ENCODE results near the gene EPC2. TPM values are rescaled to one million over a fixed set of nuclear protein-coding genes. Genes with fewer than 3 reads are reported as not detected.

Gene EPC2
- total and polyA plus RNA-seq, 2 donors (not counting 1 experiment from before 2014, with no cell fraction given) = 18.0 to 72.3 TPM

DNA sequence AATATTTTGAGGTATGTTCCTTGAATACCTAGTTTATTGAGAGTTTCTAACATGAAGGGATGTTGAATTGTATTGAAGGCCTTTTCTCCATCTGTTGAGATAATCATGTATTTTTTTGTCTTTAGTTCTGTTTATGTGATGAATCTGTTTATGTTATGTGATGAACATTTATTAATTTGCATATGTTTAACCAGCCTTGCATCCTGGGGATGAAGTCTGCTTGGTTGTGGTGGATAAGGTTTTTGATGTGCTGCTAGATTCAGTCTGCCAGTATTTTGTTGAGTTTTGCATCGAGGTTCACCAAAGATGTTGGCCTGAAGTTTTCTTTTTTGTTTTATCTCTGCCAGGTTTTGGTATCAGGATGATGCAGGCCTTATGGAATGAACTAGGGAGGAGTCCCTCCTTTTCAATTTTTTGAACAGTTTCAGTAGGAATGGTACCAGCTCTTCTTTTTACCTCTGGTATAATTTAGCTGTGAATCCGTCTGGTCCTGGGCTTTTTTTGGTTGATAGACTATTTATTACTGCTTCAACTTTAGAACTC lies 71.9 kb downstream of the EPC2 start:
- H3K27ac ChIP-seq (ENCODE audit: low read length in 2 of 2) = peak overlapping the region in 1 of 2 donors; percentile 58
- no peak overlapping the region for H2AFZ ChIP-seq (ENCODE audit: insufficient read depth, low read depth, low read length, poor library complexity, severe bottlenecking)
- peak overlapping the region in 1 of 5 experiments; percentile 30 for H3K4me3 ChIP-seq (ENCODE audit: control extremely low read depth in 1 of 5, extremely low read depth in 1 of 5, insufficient read depth in 1 of 5, low read depth in 2 of 5, low read length in 4 of 5)
- H3K36me3 ChIP-seq (replicated peaks in 1 of 2; ENCODE audit: control extremely low read depth in 1 of 2, control insufficient read depth in 1 of 2, extremely low read depth in 1 of 2, insufficient read depth in 2 of 2, low read length in 1 of 2) = peaks cover 0 to 12% of the 10 kb centered on the region in 2 experiments
- Mint-ChIP-seq H3K4me3 (peak overlapping the region; percentile 78), H3K27me3 (no peaks in the 10 kb centered on the region), H3K27ac (peak overlapping the region; percentile 61), H3K4me1 (peaks cover 95% of the 10 kb centered on the region), H3K9me3 (ENCODE audit: insufficient read depth) (no peaks in the 10 kb centered on the region)
- 0% methylated on average over 1 of the region's 2 CpGs for WGBS (ENCODE audit: insufficient coverage)
- peaks cover 48 to 53% of the 10 kb centered on the region in 2 donors for H3K4me1 ChIP-seq (ENCODE audit: control insufficient read depth in 2 of 2, insufficient read depth in 2 of 2, low read length in 2 of 2)
- no peaks in the 10 kb centered on the region for H3K27me3 ChIP-seq (replicated peaks in 1 of 4; ENCODE audit: control extremely low read depth in 1 of 4, control insufficient read depth in 3 of 4, insufficient read depth in 4 of 4, low read length in 3 of 4)
- H3K9me3 ChIP-seq (ENCODE audit: control extremely low read depth in 1 of 3, control insufficient read depth in 2 of 3, insufficient read depth in 1 of 3, low read length in 2 of 3) = peaks cover 2 to 11% (median 6%) of the 10 kb centered on the region in 3 donors
- intact Hi-C loops (cut with micrococcal nuclease) = no loop called here
- peak overlapping the region; percentile 47 for H3K4me2 ChIP-seq (replicated peaks; ENCODE audit: low read depth, low read length, poor library complexity, severe bottlenecking)
- peaks cover 83% of the 10 kb centered on the region for H3K79me2 ChIP-seq (ENCODE audit: control insufficient read depth, insufficient read depth, low read length)
- peaks cover 63% of the 10 kb centered on the region for H4K20me1 ChIP-seq (ENCODE audit: control insufficient read depth, insufficient read depth, low read length, poor library complexity, severe bottlenecking)
- ChIA-PET POLR2A (no interaction called here), CTCF (interaction anchor here (0.9 kb wide), 1 partner anchor 301 kb away, joined by 3 read pairs; no protein-coding TSS in a partner anchor)
- TF ChIP-seq, protein P1, sequence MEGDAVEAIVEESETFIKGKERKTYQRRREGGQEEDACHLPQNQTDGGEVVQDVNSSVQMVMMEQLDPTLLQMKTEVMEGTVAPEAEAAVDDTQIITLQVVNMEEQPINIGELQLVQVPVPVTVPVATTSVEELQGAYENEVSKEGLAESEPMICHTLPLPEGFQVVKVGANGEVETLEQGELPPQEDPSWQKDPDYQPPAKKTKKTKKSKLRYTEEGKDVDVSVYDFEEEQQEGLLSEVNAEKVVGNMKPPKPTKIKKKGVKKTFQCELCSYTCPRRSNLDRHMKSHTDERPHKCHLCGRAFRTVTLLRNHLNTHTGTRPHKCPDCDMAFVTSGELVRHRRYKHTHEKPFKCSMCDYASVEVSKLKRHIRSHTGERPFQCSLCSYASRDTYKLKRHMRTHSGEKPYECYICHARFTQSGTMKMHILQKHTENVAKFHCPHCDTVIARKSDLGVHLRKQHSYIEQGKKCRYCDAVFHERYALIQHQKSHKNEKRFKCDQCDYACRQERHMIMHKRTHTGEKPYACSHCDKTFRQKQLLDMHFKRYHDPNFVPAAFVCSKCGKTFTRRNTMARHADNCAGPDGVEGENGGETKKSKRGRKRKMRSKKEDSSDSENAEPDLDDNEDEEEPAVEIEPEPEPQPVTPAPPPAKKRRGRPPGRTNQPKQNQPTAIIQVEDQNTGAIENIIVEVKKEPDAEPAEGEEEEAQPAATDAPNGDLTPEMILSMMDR (IDR thresholded peaks at IDR 0.05) = no peak
- no peak for TF ChIP-seq EZH2 (IDR thresholded peaks at IDR 0.05; ENCODE audit: borderline replicate concordance, insufficient read depth, low read depth, low read length, poor library complexity, severe bottlenecking)
- DNase-seq = peak; percentile 36
- H3K9ac ChIP-seq (ENCODE audit: low read length) = peak overlapping the region; percentile 46
- ATAC-seq (ENCODE audit: low read depth) = peak; percentile 43

DNA sequence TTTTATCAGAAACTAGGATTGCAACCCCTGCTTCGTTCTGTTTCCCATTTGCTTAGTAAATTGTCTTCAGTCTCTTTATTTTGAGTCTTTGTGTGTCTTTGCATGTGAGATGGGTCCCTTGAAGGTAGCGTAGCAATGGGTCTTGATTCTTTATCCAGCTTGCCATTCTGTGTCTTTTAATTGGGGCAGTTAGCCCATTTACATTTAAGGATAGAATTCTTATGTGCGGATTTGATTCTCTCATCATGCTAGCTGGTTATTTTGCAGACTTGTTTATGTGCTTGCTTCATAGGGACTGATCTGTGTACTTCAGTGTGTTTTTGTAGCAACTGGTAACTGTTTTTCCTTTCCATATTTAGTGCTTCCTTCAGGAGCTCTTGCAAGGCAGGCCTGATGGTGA lies 73.5 kb downstream of the EPC2 start:
- intact Hi-C loops (cut with micrococcal nuclease) = no loop called here
- TF ChIP-seq, protein P1 (IDR thresholded peaks at IDR 0.05) = no peak
- WGBS (ENCODE audit: insufficient coverage) = 71% methylated on average over 1 of the region's 3 CpGs
- Histone ChIP-seq H3K79me2 (ENCODE audit: control insufficient read depth, insufficient read depth, low read length) (peaks cover 86% of the 10 kb centered on the region), H3K9me3 (ENCODE audit: control extremely low read depth in 1 of 3, control insufficient read depth in 2 of 3, insufficient read depth in 1 of 3, low read length in 2 of 3) (peaks cover 2 to 6% (median 6%) of the 10 kb centered on the region in 3 donors), H4K20me1 (ENCODE audit: control insufficient read depth, insufficient read depth, low read length, poor library complexity, severe bottlenecking) (peaks cover 65% of the 10 kb centered on the region), H3K9ac (ENCODE audit: low read length) (no peak overlapping the region), H3K4me2 (replicated peaks; ENCODE audit: low read depth, low read length, poor library complexity, severe bottlenecking) (no peak overlapping the region), H3K27me3 (replicated peaks in 1 of 4; ENCODE audit: control extremely low read depth in 1 of 4, control insufficient read depth in 3 of 4, insufficient read depth in 4 of 4, low read length in 3 of 4) (no peaks in the 10 kb centered on the region), H2AFZ (ENCODE audit: insufficient read depth, low read depth, low read length, poor library complexity, severe bottlenecking) (no peak overlapping the region), H3K36me3 (replicated peaks in 1 of 2; ENCODE audit: control extremely low read depth in 1 of 2, control insufficient read depth in 1 of 2, extremely low read depth in 1 of 2, insufficient read depth in 2 of 2, low read length in 1 of 2) (peaks cover 0 to 12% of the 10 kb centered on the region in 2 experiments), H3K27ac (ENCODE audit: low read length in 2 of 2) (no peak overlapping the region), H3K4me3 (ENCODE audit: control extremely low read depth in 1 of 5, extremely low read depth in 1 of 5, insufficient read depth in 1 of 5, low read depth in 2 of 5, low read length in 4 of 5) (no peak overlapping the region), H3K4me1 (ENCODE audit: control insufficient read depth in 2 of 2, insufficient read depth in 2 of 2, low read length in 2 of 2) (peaks cover 53 to 56% of the 10 kb centered on the region in 2 donors)
- peaks cover 95% of the 10 kb centered on the region for H3K4me1 Mint-ChIP-seq
- H3K9me3 Mint-ChIP-seq (ENCODE audit: insufficient read depth) = no peaks in the 10 kb centered on the region
- ATAC-seq (ENCODE audit: low read depth) (no peak), DNase-seq (no peak)
- no peaks in the 10 kb centered on the region for H3K27me3 Mint-ChIP-seq
- POLR2A ChIA-PET = no interaction called here
- CTCF ChIA-PET = no interaction called here
- peak overlapping the region; percentile 78 for H3K4me3 Mint-ChIP-seq
- H3K27ac Mint-ChIP-seq = peak overlapping the region; percentile 34
